ENCODE results near the gene PROP1.
"Not testable (repeated sequence)": the region's sequence is repeated elsewhere in the genome, so short reads cannot be mapped to it uniquely, and the experiment has no call there.

The PROP1 gene

DNA sequence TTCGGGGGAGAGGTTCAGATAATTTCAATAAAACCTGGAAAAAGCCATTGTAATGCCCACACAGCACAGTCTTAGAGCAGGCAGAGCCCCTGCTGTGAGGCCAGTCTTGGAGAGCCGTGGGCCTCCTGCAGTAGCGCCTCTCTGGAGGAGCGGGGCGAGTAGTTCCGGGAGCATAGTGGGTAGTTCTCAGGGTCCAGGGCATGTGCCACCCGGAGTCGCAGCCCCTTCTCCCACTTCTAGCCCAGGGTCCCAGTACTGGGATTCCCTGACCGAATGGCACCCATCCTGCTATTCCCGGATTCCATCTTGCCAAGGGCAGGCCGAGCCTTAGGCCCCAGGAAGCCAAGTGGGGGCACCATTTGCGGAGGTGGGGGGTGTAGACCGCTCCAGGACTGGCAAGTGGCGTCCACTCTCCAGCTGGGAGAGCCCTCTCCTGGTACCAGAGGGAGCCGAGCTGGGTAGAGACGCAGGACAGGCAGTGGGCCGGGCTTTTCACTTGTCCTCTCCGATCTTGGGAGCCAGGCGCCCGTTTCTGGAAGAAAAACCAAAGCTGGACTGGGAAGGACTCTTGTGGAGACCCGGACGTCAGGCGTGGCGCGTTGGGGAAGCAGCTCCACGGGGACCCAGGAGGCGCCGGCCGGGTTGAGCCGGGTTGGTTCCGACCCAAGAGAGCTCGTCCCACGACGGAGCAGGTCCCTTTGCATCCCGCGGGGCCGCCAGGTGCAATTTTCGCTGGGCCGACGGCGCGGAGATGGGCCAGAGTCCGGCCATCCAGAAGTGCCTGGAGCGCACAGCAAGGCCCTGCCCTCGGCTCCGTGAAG lies 12.1 kb downstream of the PROP1 start:
- intact Hi-C loops (cut with DNase I) = no loop called here

DNA sequence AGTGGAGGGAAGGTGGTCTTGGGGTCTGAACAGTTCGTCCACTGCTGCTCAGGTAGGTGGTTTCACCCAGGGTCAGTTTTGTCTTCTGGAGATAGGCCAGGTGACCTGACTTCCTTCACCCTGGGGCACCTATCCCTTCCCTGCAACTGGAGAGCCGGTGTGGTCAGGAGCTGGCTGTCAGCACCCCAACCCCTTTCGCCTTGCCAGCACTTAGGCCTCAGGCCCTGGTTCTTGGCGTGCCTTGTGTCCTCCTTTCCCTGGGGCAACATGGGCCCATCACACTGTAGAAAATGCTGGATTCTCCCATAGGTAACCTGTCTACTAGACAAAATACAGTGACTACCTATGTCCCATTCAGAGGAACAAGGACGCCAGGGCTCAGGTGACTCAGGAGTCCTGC lies 13.1 kb downstream of the PROP1 start:
- intact Hi-C loops (cut with DNase I) = no loop called here
- DNase-seq = no peak

More for the DNA sequence above, 12.1 kb downstream of the PROP1 start:
- DNase-seq = no peak

DNA sequence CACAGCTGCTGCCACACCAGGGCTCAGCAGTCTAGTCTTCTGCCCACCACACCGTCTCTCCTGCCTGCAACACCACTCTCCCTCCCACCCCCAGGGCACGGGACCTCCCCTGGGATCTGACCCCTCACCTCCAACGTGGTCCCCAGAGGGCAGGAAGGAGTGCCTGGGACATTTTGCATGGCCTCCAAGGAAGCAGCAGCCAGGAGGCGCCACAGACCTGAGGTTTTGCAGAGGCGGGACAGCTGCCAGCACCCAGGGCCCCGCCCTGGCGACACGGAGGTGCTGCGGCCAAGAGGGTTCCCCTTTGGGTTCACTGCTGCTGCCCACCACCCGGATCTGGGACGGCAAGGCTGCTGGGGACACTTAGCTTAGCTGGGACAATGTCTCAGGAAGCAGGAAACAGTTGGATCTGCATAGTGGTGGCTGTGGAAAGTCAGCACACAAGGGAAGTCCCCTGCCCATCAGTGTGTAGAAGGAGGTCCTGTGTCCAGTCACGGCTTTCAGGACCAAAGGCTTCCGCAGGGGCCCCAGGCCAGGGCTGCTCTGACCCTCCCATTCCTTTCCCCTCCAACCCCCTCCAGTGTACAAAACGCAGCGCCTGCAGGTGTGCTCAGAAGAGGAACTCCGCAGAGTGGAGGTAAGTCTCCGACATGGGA lies 13.8 kb downstream of the PROP1 start:
- peak in 1 of 10 donors; percentile 73 for DNase-seq
- intact Hi-C loops (cut with DNase I) = no loop called here

DNA sequence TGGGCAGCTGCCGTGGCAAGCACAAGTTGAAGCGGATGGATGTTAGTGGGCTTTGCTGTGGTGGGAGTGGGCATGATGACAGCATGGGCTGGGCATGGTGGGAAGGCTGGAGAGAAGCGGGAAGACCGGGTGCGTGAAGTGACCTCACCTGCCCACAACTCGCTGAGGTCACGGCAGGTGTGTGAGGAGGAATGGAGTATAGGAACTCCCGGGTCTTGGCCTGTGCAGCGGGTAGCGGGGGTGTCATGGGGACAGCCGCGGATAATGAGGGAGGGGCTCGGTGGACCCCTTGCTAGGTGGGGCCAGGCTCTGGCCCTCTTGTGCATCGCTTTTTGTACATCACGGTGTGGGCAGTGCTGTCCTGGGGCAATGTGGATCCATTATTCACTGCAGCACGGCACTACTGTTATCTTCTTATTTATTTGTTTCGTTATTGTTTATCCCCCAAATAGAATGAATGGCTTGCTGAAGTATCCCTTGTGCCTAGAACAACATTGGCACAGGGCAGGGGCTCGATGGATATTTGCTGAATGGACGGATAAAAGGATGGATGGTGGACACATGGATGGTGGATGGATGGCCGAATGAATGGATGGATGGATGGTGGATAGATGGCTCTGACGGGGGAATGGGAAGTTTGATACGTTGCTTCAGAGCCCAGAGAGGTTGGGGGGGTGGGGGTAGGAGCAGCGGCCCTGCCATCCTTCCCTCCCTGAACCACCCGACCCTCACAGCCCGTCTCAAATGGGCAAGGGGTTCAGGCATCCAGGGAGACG lies 14.6 kb downstream of the PROP1 start:
- intact Hi-C loops (cut with DNase I) = no loop called here

DNA sequence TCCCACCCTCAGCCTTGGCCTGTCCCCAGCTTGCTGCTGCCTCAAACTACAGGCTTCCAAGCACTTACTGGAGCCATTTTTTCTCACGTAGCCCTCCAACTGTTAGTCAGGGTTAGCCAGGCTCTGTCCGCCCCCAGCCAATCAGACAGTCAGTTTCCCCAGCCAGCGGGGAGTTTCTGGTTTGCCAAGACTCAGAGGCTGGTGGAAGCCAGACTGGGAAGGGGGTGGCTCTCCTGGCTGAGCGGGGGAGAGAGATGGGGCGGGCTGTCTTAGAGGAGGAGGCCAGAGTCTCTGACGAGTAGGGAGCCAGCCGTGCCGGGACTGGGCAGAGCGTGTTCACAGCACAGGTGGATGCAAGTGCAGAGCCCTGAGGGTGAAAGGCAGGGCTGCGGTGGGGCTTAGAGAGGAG lies 15.3 kb downstream of the PROP1 start:
- intact Hi-C loops (cut with DNase I) = no loop called here
- peak in 9 of 10 donors; percentile 14 to 96 (median 71) for DNase-seq

More for the DNA sequence above, 14.6 kb downstream of the PROP1 start:
- peak in 1 of 10 donors; percentile 75 for DNase-seq

DNA sequence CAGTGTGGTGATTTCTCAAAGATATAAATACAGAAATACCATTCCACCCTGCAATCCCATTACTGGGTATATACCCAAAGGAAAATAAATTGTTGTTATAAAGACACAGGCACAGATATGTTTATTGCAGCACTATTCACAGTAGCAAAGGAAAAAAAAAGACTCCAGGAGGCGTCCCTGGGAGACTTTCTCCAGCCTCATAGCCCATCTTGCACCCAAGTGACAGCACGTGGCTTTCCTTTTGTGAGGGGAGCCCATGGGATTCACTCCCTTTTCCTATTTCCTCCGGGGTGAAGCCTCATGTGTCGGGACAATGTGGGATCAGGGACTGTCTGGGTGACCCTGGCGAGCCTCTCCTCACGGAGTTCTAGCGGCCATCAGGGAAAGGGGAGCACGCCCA lies 18.4 kb downstream of the PROP1 start:
- intact Hi-C loops (cut with DNase I); DNase-seq: not testable (repeated sequence)

DNA sequence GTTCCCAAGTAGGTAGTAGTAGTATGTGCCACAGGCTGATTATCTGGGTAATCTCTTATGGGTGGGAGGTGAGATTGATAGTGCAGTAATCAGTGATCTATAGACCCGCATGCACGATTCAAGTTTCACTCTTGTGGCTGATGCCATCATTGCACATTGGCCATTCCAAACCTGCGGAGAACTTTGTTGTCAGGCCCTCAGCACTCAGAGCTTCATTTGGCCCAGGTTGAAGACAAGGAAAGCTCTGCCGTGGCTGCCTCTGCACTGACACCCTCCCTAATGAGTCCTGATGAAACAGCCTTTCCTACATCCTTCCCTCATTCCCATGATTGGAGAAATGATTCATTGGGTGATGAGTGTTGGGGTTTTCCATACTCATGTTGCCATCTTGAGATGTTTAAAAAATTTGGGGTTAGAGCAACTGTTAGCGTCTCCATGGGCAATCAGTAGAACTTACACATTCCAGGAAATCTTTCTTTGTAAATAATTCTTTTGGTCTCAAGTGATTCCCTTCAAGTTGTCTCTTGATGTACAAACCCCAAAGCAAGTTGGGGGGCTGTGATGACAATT lies 22.9 kb downstream of the PROP1 start:
- intact Hi-C loops (cut with DNase I) = no loop called here
- DNase-seq = peak in 1 of 10 donors; percentile 36

DNA sequence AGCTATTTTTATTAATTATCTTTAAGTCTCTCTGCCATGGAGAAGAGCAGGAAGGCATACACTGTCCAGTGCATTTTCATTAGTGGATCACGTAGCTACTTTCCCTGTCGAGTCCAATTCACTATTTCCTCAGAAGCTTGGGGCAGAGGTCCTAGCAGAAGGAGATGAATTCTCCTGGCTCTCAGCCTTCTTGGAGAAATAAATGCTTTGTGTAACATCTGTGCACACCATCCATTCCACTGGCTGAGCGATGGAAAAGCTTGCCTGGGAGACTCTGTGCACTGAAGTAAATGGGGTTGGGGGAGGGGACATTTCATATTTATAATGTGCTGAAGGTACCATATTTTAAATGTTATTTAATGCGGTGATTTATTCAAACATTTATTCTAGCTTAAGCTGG lies 23.4 kb downstream of the PROP1 start:
- intact Hi-C loops (cut with DNase I) = no loop called here
- DNase-seq = no peak

DNA sequence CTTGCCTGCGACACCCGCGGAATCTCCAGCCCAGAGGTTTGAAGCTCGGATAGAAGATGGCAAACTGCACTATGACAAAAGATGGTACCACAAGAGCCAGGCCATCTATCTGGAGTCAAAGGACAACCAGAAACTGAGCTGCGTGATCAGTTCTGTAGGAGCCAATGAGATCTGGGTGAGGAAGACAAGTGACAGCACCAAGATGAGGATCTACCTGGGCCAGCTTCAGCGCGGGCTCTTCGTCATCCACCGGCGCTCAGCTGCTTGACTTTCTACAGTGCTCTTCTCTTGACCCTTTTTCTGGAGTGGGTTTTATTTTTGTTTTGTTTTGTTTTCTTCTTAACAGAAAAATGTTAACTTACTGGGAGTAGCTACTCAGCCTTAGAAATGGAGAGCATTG lies 24.0 kb downstream of the PROP1 start:
- DNase-seq; intact Hi-C loops (cut with DNase I): not testable (repeated sequence)

DNA sequence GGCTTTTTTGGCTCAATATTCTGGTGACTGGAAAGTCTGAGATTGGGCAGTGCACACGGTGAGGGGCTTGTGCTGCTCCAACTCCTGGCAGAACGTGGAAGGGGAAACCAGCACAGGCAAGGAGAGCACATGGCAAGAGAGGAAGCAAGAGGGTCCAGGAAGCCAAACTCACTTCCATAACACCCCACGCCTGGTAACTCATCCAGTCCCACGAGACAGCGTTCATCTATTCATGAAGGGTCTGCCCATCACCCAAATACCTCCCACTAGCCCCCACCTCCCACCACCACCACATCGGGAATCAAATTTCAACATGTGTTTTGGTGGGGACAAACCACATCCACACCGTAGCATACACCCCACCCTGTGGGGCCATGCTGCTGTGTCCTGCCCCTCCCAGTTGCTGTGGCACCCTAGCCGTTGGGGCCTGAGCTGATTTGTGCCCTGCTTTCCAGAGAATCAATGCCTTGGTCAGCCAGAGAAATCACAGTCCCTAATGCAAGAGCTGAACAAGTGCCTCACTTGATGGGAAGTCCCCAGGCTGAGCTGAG lies 27.3 kb downstream of the PROP1 start:
- intact Hi-C loops (cut with DNase I) = no loop called here
- no peak for DNase-seq

DNA sequence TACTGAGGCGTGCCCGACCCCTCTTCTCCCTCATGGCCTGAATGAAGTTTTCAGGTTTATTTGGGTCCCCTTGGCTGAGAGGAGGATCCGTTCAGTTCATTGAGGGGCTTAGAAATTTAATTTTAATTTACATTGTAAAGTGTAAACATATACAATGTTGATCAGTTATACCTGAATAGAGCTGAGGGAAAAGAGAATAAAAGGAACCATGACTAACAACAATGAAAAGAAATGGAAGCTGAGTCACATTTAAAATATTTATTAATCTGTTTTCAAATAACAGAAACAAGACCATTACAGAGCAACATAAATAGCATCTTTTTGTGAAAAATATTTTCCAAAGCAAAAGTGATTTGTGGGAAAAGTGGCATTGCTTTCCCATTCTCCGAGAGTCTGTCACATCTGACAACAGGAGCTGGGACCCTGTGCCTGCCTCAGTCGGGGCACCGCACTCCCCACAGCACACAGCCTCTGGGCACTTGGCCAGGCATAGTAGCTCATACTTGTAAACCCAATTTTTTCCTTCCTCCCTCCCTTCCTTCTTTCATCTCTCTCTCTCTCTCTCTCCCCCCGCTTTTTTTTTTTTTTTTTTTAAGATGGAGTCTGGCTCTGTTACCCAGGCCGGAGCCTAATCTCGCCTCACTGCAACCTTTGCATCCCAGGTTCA lies 28.7 kb downstream of the PROP1 start:
- DNase-seq = no peak
- intact Hi-C loops (cut with DNase I) = no loop called here

DNA sequence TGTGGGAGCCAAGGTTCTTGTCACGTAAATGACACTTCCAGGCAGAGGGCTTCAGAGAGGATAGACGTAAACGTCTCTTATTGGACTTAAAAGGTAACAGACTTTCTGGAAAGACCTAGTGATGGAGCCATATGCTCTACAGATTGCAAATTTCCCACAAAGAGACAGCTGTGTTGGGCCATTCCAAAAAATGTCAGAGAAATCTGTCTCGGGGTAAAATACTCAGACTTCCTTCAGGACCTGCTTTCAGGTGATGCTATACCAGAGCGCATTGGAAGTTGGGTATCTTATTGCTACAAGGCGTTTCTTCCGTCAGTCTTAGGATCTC lies 29.2 kb downstream of the PROP1 start:
- DNase-seq = no peak
- intact Hi-C loops (cut with DNase I) = no loop called here

DNA sequence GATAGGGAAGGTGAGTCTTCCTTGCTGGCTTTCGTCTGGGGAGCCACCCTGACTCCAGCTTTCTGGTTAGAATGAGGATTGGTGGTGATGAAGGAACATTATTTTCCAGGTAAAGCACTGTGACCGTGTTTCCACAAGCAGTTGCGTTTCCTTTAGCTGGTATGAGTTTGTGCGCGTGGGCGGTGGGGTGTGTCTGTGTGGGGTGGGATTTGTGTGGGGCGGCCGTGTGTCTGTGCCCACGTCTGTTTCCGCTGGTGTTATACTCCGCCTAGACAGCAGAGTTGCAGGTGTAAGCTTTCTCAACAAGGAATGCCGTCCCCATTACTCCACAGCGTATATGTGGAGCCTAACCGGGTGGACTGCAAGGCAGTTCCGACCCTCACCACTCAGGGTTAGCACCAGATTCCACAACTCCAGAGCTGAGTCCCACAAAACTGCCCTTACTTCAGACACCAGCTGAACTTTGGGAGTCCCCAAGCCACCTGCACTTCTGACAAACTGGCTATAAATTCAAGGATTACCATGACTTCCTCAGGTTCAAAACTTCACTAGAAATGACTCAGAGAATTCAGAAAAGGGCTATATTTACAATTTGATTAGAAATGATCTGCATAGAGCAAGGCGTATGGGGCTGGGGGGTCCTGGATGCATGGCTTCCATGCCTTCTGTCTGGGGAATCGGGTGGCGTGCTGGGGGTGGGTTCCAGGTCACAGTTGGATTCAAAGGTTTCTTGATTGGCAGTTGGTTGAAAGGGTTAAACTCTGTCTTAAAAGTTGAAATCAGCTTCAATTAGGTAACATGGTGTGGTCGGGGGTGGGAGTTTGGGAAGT lies 29.8 kb downstream of the PROP1 start:
- DNase-seq = no peak
- intact Hi-C loops (cut with DNase I) = no loop called here

DNA sequence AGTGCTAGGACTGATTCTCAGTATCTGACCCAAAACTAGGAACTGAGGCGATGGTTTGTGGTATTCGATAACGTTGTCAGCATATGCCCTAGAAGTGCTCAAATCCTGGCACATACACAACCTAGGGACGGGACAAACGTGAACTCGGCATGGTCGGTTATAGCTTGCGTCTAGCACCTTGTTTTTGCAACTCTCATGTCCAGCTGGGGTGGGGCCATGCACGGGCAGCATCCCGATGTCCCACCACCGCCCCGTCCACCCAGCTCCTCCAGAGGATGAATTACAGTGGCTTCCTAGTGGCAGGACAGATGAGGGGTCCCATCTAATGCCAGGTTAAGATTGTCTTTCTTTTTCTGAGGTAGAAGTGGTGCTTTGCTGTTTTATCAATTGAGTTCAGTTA lies 31.6 kb downstream of the PROP1 start:
- intact Hi-C loops (cut with DNase I) = no loop called here
- DNase-seq = no peak

DNA sequence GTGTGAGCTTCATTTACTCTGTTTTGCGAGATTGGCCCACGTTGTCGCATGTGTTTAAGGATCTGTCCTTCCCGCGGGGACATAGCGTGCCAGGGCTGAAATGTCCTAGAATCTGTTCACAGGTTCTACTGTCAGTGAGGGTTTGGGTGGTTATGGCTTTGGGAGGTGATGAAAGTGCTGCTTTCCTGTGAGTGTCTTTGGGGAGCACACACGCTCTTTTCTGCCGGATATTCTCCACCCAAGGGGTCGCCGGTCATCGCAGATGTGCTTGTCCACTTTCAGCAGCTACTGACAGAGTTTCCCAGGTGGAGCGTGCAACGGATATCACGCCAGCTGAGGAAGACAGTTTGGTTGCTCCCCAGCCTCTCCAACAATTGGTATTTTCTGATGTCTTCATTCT lies 32.1 kb downstream of the PROP1 start:
- no peak for DNase-seq
- intact Hi-C loops (cut with DNase I) = no loop called here

DNA sequence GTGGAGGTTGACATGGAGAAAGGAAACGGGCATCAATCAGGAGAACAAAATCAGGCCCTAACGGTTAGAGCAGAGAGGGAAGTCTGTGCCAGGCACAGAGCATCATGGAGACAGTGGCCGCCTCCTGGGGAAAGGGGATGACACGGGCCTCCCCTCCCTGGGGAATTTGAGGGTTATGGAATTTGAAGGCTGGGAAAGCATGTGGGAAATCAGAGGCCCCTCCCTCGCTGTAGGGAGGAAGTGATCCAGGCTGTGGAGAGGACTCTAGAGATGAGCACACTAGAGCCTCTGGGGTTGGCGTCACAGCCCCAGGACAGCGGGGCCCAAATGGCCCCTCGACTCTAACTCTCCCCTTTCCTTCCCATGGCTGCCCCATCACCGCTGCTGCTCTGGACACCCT lies 36.7 kb downstream of the PROP1 start:
- intact Hi-C loops (cut with DNase I) = no loop called here
- DNase-seq = no peak

DNA sequence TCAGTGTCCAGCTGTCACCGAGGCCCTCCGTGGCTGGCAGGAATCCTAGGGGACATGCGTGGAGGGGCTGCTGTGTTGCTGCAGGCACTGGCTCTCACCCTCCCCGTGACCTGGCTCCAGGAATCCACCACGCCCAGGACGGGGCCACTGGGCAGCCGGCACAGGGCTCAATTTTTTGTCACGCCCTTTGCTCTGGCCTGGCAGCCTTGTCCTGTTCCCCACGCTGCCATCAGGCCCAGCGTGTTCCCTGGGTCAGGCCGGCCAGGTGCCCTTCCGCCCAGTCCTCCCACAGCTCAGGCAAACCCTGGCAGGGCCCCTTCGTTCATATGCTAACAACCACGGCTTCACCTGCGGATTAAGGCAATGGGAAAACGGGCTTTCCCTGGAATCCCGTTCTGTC lies 37.3 kb downstream of the PROP1 start:
- intact Hi-C loops (cut with DNase I) = no loop called here
- DNase-seq = no peak

DNA sequence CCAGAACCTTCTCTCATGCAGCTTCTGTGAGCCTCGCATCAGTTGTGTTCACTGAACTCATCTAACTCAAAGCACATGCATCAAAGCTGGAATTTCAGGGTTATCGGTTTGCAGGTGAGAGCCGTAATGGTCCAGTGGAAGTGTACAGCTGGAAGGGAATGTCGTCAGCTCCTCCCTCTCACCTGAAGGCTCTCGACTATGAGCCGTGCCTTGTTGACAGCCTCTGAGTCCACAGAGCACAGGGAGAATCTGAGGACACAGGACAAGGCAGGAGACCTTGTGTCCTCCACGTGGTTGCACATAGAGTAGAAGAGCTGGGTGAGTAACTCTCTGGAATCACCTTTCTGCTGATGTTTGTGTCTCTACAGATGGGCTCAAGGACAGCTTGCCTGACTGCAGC lies 38.8 kb downstream of the PROP1 start:
- no peak for DNase-seq
- intact Hi-C loops (cut with DNase I) = no loop called here

DNA sequence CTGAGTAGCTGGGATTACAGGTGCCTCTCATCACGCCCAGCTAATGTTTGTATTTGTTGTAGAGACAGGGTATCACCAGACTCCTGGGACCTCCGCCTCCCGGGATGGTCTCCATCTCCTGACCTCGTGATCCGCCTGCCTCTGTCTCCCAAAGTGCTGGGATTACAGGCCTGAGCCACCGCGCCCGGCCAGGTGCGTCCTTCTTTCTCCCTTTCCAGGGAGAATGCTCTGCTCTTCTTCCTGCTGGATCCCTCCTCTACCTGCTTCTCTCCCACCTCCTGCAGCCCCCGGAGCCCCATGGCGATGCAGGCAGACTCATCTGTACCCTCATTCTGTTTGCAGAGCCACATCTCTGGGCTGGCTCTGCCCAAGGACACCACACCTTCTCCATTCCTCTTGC lies 42.9 kb downstream of the PROP1 start:
- intact Hi-C loops (cut with DNase I); DNase-seq: not testable (repeated sequence)

Measured in posterior cingulate gyrus (tissue), 11 donors.